Fibroblast of skin of left biceps (primary cell): ENCODE results near the gene TBCD.

Experiments
- DNase-seq, 2 experiments: peaks; one replicate each; pipeline ENCODE4 v3.0.0-alpha.2; 2013; ENCODE audit warnings: low read depth in 2 of 2

TBCD gene

DNA sequence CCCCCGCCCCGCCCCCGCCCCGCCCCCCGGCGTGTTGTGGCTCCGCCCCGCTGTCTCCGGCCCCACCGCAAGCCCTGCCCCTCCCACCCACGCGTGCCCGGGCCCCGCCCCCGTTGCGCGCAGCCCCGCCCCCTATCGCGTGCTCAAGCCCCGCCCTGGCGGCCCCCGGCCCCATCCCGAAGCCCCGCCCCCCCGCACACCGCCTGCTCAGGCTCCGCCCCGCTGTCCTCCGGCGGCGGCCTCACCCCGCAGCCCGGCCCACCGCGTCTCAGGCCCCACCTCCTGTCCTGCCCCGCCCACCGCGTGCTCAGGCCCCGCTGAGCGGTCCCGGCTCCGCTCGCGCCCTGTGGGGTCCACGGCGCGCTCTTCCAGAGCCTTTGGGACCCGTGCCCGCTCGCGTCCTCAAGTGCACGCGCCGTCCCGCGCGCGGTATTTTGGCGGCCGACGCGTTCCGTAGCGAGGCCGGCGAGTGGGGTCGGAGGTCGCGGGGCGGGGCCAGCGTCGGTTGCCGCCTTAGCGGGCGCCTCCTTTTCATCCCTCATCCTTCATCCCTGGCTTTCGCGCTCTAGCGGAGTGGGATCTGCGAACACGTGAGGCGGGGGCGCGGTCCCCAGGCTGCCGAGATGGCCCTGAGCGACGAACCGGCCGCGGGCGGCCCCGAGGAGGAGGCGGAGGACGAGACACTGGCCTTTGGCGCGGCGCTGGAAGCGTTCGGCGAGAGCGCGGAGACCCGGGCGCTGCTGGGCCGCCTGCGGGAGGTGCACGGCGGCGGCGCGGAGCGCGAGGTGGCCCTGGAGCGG lies at the start of gene TBCD:
Gene TBCD (plus strand): TSS at position 495 of the 800 bp plus-strand sequence. CDS start 129 bp downstream, at position 624.
- peak; percentile 75 to 76 for DNase-seq

DNA sequence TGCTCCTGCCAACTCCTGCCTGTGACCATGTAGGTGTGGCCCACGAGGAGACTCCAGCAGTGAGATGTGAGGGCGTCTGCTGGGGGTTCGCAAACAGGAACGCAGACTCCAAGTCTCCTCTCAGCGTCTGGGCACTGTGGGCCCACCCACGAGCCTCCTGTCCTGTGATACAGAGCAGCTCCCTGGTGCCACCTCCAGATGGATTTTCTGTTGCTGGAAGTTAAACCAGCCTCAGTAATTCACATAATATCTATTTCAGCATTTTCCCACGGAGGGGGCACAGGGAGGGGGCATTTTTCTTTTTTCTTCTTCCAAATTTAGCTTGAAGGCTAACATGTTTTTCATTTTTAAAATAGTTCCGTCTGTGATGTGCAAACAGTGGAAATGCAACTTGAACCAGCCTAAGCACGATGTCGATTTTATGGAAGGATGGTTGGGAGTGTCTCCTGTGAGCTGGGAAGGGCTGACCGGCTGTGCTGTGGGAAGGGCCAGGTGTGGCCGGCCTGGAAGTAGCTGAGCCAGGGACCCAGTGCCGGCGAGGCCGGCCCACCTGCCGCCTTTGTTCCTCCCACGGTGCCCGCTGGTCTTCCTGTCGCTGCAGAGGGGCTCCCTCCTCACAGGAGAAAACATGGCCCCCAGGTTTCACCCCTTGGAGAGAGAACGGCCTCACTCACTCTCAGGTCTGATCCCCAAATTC lies 49.5 kb upstream of the TBCD start:
- DNase-seq: no peak

DNA sequence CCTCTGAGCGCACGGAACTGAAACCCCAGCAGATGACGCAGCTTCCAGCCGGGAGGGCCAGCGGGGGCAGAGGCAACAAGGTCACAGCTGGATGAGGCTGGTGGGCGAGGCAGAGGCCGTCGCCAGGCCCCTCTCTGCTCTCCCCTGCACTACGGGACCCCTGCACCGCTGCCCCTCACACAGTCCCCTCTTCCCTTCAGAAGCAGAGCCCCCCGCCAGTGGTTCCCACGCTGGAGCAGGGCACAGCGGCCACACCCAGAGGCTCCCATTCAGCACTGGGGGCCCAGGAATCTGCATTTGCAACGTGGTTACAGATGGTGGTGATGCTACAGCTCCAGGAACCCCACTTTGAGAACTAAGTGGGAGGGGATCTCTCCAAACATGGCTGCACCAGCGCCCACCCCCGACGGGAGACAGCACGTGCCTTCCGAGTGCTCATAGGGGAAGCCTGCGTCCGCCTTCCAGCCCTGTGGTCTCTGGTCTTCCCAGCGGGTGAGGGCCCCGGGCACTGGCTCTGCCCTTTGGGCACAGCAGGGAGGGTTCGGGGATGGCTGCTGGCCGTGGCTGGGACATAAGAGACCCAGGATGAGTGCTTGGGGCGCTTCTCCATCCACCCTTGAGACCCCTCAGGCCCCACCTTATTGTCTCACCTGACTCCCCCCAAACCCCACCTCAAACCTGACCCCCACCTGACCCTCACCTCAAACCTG lies 48.7 kb upstream of the TBCD start:
- DNase-seq: no peak

DNA sequence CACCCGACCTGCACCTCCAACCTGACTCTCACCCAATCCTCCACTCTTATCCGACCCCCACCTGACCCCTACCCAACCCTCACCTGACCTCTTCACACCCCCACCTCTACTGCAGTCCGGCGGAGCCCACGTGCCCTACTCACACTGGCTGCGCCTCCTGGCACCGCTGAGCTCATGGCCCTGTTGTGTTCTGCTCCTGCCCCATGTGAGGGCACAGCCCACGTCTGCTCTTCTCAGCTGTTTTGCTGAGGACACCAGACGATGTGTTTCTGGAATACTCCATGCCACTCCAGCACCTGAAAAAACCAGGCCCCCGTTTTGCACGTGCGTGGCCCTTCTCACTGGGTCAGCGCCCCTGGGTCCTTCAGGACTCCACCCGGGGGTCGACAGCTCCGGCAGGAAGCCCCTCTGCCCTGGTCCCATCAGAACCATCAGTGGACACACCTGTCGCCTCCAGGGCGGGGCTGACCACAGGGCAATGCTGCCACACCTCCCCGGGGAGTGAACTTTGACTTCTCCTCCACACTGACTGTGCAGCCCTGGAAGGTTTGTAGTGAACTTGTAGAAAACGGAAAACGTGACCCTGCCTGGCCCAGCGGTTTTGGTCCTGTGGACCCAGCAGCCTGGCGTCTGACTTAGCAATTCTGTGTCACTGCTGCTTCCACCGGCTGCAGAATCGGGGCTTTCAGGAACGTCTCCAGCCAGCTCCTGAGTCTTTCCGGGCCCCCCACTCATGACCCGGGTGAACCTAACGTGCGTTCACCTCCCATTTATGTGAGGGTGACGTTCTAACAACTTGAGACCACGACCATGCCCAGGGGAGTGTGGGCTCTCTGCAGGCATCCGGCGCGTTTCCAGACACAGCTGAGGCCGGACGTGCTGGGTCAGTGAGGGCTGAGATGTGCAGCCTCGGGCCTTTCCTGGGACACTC lies 47.7 kb upstream of the TBCD start:
- no peak for DNase-seq

DNA sequence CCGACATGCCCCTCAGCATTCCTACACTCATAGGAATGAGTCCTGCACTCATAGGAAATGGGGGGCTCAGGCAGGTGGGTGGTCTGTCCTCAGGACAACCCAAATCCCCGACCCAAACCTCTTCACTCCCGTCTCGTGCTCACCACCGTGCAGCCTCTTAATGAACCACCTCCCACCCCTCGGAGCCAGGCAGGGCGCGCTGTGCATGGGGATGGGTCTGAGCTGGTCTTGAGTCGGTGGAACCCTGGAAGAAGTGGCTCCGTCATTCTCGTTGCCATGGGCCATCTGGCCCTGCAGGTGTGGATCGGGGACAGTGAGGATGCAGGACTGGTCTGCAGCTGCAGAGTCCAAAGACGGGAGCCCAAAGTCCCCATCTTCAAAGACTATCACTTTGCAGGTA lies 47.0 kb upstream of the TBCD start:
- no peak for DNase-seq

DNA sequence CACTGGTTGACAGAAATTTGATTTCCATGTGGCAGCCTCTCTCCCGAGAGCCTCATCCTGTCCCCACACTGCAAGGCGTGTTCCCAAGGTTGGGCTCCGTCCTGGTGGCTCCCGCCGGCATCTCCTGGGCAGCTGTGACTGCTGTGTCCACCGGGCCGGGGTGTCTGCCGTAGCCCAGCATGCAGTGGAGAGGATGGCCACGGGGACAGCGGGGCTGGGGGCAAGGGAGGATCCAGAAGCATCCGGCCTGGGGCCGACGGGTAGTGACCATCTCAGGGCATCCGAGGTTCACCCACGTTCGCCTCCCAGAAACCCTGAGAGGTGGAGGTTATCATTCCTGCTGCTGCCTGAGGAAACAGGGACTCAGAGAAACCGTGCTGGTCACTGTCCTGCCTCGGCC lies 46.1 kb upstream of the TBCD start:
- no peak for DNase-seq

DNA sequence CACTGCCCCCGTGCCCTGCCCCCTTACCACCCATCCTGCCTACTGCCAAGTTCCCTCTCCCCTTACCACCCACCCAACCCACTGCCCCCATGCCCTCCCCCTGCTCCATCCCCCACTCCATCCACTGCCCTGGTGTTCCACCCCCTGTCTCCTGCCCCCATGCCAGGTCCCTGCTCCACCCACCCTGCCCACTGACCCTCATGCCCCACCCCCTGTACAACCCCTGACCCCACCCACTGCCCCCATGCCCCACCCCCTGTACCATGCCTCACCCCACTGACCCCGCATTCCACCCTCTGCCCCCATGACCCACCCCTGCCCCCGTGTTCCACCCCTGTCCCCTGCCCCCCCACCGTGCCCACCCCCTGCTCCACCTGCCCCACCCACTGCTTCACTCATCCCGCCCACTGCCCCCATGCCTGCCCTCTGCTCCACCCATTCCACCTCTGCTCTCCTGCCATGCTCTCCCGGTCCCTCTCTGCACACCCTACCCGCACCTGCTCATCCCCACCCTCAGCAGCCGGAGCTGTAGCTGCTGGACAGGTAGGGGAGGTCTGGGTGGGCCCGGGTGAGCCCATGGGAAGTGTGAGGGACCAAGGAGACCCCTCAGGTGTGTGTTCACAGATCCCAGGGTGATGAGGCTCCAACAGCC lies 42.7 kb upstream of the TBCD start:
- no peak for DNase-seq

DNA sequence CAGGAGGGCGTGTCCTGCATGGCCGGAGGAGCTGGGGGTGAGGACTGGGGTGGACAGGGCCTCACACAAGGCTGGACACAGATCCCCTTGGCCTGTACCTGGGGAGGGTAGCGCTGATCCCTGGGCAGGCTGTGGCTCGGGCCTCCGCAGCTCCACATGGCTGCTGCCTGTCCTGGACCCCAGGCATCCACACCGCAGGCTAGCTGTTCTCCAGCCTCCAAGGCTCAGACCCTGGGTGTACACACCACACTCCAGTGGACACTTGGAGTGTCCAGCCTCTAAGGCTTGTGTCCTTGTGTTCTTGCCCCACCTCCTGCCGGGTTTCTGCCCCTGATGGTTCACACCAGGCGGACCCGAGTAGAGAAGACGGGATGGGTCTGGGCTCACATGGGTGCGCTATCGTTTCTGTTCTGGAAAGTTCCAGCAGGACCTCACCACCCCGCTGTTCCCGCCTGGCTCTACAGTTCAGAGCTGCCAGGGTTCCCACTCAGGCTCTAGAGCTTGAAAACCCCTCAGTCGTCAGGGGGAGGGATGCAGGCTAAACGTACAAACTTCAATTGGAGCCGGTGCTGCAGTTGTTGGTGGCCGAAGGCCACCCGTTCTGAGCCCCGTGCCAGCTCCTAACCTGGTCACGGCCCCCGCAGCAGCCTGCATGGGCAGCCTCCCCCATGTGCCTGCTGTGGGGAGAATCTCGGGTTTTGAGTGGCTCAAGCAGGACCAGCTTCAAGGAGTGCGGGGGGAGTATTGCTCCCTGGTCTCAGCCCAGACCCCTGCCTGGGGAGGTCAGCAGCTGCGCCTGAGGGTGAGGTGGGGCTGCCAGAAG lies 42.0 kb upstream of the TBCD start:
- no peak for DNase-seq

DNA sequence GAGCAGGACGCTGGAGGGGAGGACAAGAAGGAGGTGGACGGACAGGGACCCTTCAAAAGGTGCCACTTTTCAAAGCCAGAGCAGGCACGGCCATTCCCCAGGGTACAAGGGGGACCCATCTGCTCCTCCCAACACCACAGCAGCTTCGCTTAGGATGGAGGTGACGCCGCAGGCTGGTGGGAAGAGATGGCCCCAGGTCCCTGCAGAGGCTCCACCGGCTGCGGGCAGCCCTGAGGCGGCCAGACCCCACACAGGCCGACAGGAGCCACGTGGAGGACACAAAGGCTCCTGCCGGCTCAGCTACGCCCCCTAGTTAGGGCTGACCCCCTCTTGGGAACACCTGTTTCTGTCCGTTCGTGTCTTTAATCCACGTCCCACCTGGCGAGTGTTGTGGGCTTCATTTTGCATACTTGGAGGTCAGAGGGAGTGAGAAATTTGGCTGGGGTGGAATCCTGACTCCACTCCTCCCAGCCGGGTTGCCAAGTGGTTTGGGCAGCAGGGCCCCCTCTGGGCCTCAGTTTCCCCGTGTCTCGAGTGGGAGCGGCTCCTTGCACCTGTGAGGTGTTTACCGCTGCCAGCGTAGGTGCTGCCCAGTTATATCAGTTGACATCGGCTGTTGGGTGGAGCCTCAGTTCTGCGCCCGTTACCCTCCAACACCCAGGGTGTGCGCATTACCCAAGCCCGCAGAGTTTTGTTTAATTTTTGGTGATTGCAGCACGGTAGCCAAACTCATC lies 41.2 kb upstream of the TBCD start:
- DNase-seq: no peak

DNA sequence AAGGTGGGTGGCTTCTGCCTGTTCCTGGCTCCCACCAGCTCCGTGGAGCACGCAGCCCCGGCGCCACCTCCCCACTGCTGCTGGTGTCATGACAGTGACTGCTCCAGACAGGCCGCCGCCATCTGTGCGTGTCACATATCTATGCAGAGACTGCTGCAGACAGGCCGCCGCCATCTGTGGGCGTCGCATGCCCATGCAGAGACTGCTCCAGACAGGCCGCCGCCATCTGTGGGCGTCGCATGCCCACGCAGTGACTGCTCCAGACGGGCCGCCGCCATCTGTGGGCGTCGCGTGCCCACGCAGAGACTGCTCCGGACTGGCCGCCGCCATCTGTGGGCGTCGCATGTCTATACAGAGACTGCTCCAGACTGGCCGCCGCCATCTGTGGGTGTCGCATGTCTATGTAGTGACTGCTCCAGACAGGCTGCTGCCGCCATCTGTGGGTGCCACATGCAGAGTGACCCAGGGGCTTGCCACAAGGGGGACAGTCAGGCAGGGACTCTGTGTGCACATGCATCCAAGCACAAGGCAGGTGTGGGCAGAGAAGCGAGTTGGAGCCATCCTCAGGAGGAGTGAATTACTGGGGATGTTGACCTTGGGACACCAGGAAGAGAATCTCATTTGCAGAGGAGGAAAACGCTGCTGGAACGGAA lies 38.7 kb upstream of the TBCD start:
- DNase-seq: no peak

DNA sequence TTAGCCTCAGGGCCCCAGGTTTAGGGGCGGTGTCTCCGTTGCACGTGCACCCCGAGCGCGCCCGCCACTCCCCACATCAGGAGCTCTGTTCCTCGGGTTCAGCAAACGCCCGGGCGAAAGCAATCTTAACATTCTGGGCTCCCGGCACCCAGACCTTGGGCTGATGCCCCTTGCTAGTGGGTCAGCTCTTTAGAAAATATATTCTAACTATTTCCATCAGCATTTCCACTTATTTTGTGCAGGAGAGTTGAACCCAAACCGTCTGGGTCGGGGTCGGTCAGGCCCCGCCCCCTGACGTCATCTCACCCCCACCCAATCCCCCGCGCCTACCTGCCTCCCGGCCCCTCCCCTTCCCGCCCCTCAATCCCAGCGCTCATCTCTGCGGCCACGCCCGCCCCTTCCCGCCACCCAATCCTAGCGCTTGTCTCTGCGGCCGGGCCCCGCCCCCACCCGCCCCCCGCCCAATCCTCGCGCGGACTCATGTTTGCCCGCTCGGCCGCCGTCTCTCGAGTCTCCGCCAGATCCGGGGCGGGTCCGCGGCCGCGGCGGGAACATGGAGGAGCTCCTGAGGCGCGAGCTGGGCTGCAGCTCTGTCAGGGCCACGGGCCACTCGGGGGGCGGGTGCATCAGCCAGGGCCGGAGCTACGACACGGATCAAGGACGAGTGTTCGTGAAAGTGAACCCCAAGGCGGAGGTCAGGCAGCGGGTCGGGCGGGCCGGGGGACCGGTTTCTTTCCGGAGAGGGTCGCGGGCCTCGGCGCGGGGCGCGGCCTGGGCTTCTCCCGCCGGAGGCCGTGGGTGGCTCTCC lies 35.5 kb upstream of the TBCD start, which contains the start of gene FN3KRP:
Gene FN3KRP (plus strand): TSS at position 504 of the 808 bp plus-strand sequence. CDS start 50 bp downstream, at position 554.
- DNase-seq: peak; percentile 62 to 71

DNA sequence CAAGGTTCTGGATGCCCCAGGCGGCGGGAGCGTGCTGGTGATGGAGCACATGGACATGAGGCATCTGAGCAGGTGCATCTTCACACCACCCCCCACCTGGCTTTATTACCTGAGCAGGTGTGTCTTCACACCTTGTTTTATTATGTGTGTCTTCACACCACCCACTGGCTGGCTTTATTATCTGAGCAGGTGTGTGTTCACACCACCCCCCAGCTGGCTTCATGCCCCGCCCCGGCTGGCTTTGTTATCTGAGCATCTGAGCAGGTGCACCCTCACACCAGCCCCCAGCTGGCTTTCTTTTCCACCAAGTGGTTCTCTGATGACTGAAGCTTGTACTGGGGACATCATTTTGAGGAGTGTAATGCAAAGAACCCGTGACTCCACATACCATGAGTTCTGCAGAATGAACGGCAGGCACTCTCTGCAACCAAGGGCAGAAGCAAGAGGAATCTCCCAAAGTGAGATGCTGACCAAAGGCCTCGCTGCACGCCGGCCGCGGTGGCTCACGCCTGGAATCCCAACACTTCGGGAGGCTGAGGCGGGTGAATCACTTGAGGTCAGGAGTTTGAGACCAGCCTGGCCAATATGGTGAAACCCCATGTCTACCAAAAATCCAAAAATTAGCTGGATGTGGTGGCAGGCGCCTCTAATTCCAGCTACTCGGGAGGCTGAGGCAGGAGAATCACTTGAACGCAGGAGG lies 32.7 kb upstream of the TBCD start:
- no peak for DNase-seq

DNA sequence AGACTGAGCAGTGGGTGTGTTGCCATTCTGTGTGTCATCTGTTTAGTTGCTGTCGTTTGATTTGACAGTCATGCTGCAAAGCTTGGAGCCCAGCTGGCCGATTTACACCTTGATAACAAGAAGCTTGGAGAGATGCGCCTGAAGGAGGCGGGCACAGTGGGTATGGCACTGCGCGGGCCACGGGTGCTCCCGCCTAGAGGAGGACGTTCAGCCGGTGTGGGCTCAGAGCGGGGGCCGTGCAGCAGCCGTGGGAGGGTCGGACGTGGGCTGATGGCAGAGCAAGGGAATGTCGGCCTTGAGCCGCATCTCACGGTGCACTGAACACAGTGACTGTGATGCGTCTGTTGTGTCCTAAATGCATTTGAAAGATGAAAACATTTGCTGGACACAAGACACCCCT lies 31.7 kb upstream of the TBCD start:
- no peak for DNase-seq

DNA sequence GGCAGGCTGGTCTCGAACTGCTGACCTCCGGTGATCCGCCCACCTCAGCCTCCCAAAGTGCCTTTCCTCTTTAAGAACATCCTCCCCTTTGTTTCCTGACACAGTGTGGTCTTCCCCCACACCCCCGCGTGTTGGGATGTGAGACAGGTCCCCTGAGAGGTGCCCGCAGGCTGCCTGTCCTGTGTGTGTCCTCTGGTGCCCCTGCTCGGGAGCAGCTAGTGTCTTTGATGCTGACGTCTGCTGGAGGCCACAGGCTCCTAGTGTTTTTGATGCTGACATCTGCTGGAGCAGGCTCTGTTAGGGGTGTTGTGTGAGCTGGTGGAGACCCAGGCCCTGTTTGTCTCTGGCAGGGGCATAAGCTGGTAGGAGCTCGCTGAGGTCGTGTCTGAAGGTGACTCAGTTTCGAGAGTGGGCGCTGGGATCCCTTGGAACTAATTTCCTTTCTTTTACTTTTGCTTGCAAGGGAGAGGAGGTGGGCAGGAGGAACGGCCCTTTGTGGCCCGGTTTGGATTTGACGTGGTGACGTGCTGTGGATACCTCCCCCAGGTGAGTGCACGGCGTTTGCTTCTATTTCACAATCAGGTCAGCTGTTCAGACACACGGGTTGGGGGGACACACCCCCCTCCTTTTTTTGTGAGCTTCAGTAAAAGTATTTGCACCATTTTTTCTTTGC lies 29.4 kb upstream of the TBCD start:
- DNase-seq: no peak

DNA sequence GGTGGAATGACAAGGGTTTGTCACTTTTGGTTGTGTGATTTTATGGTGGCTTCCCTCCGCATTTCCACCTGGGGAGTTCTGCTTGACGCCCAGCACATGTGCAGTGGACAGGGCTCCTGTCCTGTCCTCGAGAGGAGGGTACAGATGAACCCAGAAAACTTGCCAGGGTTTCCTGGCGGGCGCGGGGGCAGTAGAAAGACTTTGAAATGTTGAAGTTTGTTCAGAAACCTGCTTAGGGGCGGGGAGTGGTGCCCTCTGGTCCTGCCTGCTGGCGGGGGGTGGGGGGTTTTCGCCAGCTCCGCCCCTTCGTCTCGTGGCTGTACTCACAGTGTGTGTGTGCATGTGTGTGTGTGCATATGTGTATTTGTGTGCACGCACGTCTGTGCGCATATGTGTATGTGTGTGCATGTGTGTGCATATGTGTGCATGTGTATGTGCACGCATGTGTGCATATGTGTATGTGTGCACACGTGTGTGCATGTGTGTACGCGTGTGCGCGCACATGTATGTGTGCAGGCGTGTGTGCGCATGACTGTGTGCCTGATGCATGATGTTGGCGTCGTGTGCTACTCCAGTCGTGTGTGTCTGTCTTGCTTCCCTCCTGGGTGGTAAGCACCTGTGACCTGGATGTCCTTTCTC lies 28.6 kb upstream of the TBCD start:
- no peak for DNase-seq

DNA sequence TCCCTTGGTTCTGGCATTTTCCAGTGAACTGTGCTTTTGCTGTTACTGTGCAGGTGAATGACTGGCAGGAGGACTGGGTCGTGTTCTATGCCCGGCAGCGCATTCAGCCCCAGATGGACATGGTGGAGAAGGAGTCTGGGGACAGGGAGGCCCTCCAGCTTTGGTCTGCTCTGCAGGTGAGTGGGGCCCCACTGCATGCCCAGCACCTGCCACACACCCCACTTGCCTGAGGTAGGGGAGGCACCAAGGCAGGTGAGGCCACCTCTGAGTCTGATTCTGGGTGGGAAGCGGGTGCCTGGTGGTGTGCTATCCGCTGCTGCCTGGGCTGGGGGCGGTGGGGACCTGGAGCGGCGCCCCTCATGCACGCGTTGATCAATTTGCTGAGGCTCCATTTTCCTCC lies 25.4 kb upstream of the TBCD start:
- no peak for DNase-seq
